Parietal lobe (tissue), 2 donors: ENCODE results near the gene FRS2. TPM values are rescaled to one million over a fixed set of nuclear protein-coding genes. Genes with fewer than 3 reads are reported as not detected.

Experiments
- small RNA-seq: library from RNA; depleted of rRNA; stranded (forward); fragments of <200 nt; gene quantifications from one replicate; pipeline ENCODE3, GENCODE V24; 2014; ENCODE audit warnings: low replicate concordance
- total RNA-seq: library from RNA; depleted of rRNA; stranded (reverse); fragments of >200 nt; gene quantifications from one replicate; pipeline ENCODE4 v1.2.3, GENCODE V29; 2014

FRS2 gene
- 83.3 TPM for total RNA-seq

GRCh38 chr12:69470189-69471075, at the start of gene FRS2:
TSS of gene FRS2 (plus strand) at chr12:69470388. CDS start at chr12:69569031, 98,643 bp downstream.

GRCh38 chr12:69585189-69586062, 115.2 kb downstream of the FRS2 start, which contains the start of gene CCT2:
TSS of gene CCT2 (plus strand) at chr12:69585459. CDS start at chr12:69585522, 63 bp downstream.

GRCh38 chr12:69610729-69611128, 140.5 kb downstream of the FRS2 start, which contains the start of gene LRRC10:
TSS of gene LRRC10 (minus strand) at chr12:69610907. CDS start at chr12:69610838, 69 bp downstream.

Small RNA genes within 50 kb of the gene (small RNA-seq; reads per million reads assigned to genes)
- 0.43 reads per million, percentile 36 among the genes with 10 or more reads in this experiment for gene MIR3913-1

Other genes with a start within 250 kb of the FRS2 start
- gene CPSF6, start 230.8 kb upstream of the FRS2 start, total RNA-seq = 186 TPM
- gene LYZ, start 122.0 kb upstream of the FRS2 start, total RNA-seq = 2.2 TPM
- gene YEATS4, start 110.6 kb upstream of the FRS2 start, total RNA-seq = 27.2 TPM
- gene CCT2, start 115.1 kb downstream of the FRS2 start, total RNA-seq = 271 TPM
- gene LRRC10, start 140.5 kb downstream of the FRS2 start, total RNA-seq = not detected
- gene BEST3, start 228.9 kb downstream of the FRS2 start, total RNA-seq = 6.6 TPM